ENCODE measurements around the gene SLC41A1.

Gene SLC41A1

GRCh38 chr1:205817988-205818387 is 5.0 kb upstream of the SLC41A1 start:
- DNase-seq = no peak

GRCh38 chr1:205817364-205817763 is 4.4 kb upstream of the SLC41A1 start:
- DNase-seq = no peak

- peak; percentile 19 for DNase-seq
Observed at GRCh38 chr1:205813755-205814058, 709 bp upstream of the SLC41A1 start.

GRCh38 chr1:205812271-205812877 is 624 bp downstream of the SLC41A1 start:
- peak; percentile 6 for DNase-seq

- DNase-seq = no peak
Observed at GRCh38 chr1:205811660-205812059, 1.3 kb downstream of the SLC41A1 start.

GRCh38 chr1:205810448-205811157 is 2.4 kb downstream of the SLC41A1 start:
- DNase-seq = no peak

- no peak for DNase-seq
Observed at GRCh38 chr1:205809942-205810345, 3.1 kb downstream of the SLC41A1 start.

DNA sequence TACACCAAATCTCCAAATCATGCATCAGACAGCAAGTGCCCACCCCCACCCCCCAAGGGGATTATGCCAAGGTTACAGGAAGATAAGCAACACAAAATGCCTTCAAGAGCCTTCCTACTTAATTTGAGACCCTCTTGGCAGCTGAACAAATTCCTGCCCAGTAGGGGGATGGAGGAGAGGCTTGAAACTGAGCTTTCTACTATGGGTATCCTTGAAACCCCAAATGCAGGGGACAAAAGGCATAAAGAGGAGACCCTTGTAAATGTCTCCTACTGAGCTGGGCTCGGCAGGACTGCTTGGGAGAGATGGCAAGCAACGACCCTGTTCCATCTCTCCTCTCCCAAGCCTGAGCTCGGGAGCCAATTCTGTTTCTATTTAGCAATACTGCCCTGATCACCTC is 3.5 kb downstream of the SLC41A1 start:
- no peak for DNase-seq

- DNase-seq = no peak
Observed at GRCh38 chr1:205805082-205805711, 7.8 kb downstream of the SLC41A1 start.

GRCh38 chr1:205804605-205805004 is 8.4 kb downstream of the SLC41A1 start:
- DNase-seq = no peak

DNA sequence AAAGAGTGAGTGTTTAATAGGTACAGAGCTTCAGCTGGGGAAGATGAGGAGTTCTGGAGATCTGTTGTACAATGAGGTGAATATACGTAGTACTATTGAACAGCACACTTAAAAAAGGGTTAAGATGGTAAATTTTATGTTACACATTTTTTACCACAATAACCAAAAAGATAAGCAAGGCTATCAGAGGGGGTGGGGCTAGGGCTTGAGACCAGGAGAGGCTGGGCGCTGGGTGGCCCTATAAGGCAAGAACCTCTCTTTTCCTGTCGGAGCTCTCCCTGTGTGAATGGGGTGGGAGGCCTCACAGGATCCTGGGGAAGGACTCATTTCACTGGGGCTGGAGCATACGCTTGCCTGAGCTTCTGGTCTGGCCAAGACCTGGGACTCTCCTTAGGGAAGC is 9.0 kb downstream of the SLC41A1 start:
- no peak for DNase-seq

DNA sequence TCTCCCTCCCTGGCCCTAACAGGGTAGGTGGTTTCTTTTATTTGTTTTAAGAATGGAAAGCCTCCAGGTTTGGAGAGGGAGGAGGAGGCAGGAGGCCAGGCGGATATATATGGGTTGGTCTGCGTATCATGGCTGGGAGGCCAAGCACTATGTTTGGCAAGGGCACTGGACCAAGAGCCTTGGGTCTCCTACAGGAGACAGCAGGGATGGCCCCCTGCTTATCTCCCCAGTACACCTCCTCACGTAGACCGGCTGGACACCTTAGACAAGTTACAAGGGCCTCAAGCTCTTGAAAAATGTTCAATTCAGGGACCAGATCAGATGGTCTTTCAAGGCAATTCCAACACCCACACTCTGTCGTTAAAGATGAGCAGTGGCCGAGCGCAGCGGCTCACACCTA is 10.9 kb downstream of the SLC41A1 start:
- no peak for DNase-seq

DNA sequence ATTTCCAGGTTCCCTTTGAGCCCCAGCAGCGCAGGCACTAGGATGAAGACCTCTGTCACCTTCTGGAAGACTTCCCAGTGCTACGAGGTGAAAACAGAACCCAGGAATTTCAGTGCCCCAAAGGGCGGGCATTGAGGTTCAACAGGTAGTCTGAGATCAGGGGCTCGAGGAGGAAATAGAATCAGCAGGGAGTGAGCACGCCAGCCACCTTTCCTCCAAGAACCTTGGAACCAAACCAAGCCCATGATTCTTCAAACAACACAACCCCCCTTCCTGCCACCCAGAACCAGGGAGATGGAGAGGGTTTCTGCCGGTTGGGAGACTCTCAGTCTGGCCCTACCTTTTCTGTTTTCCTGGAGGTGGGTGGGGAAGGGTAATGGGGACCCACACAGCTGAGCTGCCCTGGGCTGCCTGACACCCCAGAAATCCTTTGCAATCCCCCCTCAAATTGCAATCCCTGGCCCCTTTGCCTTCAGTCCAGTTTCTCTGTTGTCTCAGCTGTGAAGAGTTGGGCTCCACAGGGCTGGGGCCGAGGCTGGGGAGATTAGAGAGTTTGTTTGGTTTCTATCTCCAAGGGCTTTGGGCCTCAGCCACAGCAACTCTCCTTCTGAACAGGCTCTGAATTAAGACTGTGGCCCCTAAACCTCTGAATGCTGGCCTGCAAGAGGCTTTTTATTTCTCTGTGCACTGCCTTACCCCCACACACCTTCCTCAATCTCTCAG is 11.9 kb downstream of the SLC41A1 start:
- no peak for DNase-seq

GRCh38 chr1:205800427-205800826 is 12.6 kb downstream of the SLC41A1 start:
- DNase-seq = no peak

- no peak for DNase-seq
Observed at GRCh38 chr1:205798577-205798976, 14.4 kb downstream of the SLC41A1 start.

DNA sequence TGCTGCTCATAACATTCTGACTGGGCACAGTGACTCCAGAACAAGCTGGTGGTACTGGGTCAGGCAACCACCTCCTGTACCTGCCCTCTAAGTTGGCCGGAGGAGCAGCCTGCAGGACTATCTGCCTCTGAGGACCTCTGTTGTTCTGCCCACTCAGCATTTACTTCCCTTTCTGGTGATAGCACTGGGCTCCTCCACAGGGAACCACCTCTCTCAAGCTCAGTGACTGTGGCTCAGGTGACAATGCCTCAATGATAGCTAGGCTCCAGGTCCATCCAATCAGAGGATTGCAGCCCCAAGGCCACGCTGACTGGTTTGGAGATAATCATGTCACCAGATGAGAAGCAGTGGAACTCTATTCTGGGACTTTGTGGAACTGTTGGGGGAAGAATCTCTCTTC is 15.8 kb downstream of the SLC41A1 start:
- DNase-seq = no peak

DNA sequence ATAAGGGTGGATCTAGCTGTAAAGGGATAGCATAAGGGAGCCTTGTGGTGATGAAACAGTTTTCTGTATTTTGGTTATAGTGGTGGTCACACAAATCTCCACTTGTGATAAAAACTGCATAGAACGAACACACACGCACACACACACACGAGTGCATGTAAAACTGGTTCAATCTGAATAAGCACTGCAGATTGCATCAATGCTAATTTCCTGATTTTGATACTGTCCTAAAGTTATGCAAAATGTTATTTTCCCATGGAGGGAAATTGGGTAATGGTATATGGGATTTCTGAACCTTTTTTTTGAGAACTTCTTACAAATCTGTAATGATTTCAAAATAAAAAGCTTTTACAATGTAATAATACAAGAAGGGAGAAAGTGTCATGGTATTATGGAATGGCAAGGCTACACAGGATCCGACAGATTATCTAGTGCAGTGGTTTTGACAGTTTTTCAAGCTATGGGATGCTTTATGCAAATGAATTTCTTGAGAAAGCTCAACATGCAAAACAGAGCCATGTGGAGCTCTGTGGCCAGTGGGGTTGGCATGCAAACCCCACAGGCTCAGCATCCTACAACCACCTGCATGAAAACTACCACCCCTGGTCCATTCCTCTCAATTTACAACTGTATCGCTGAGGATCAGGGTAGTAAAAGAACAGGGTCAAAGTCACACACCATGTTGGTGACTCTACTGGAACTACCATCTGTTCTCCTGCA is 18.8 kb downstream of the SLC41A1 start:
- DNase-seq = no peak

DNA sequence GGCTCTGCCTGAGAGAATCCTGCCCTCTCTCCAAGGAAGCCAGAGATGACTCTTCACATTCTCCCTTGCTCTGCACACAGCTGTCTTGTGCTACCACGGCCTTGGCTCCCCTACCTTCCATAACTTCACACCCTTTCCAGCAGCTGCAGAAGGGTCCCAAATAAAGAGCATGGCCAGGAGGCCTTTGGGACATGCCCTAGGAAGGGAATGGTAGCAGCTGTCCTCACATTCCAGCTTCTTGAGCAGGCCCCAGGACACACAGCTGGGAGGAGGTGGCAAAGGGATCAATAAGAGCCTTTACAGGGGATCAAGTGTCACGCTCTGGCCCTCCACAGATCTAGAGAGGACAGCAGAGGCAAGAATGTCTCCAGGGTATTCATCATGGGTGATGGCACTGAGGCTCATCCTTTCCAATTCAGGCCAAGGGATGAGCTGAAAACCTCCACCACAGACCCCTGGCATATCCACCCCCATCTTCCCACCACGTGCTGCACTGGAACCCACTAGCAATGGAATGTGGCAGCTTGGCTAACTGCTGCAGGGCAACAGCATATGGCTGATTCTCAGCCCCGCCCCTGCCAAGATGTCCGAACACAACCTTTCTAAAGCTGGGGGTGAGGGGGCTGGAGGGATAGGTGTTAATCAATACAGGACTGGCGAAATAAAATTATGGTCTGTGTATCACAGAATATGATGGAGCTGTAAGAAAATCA is 19.9 kb downstream of the SLC41A1 start:
- DNase-seq = no peak

DNA sequence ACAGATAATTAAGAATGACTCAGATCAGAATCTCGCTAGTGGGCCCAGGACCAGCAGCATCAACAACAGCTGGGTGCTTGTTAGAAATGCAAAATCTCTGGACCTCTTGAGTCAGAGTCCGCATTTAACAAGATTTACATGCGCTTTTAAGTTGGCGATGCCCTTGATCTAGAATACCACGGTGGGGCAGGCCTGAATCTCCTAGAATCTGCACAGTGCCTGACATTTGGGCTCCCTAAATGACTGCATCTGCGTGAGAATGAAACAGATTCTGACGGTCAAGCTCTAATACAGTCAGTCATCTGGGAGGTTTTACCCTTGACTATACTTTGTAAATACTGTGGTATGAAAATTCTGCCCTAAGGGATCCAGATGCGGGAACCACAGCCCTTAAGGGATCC is 20.5 kb downstream of the SLC41A1 start:
- DNase-seq = no peak

GRCh38 chr1:205791568-205792180 is 21.3 kb downstream of the SLC41A1 start:
- DNase-seq = peak; percentile 43

GRCh38 chr1:205787287-205787916 is 25.6 kb downstream of the SLC41A1 start:
- no peak for DNase-seq

All from central memory CD4-positive, alpha-beta T cell (primary cell).